IPS DF 6.9 (cell line): ENCODE results near the gene RGP1.

Experiments
- DNase-seq: peaks from one replicate; pipeline ENCODE4 v3.0.0-alpha.2; 2013; ENCODE audit warnings: low read depth, low spot score
- H3K27ac ChIP-seq: one replicate; pipeline ENCODE4 v1.5.1; 2013; ENCODE audit warnings: low read length, control low read depth
- H3K27me3 ChIP-seq: 2 replicates; pipeline ENCODE4 v1.6.1; 2013; ENCODE audit warnings: mild to moderate bottlenecking, low read length; ENCODE audit not compliant: control insufficient read depth, insufficient read depth
- H3K36me3 ChIP-seq: 2 replicates; pipeline ENCODE4 v1.6.1; 2013; ENCODE audit warnings: low read length; ENCODE audit not compliant: control insufficient read depth, insufficient read depth
- H3K4me1 ChIP-seq: 2 replicates; pipeline ENCODE4 v1.6.1; 2013; ENCODE audit warnings: low read length; ENCODE audit not compliant: control insufficient read depth, insufficient read depth
- H3K4me3 ChIP-seq: 2 replicates; pipeline ENCODE4 v1.5.1; 2013; ENCODE audit warnings: mild to moderate bottlenecking, low read length
- H3K9me3 ChIP-seq: 2 replicates; pipeline ENCODE4 v1.6.1; 2013; ENCODE audit warnings: low read length, inconsistent platforms; ENCODE audit not compliant: control insufficient read depth, insufficient read depth
- WGBS: extraction: QIAGEN DNeasy Blood & Tissue Kit; methylation state at CpG from one replicate; pipeline ENCODE4 v1.1.7; 2013; ENCODE audit warnings: mixed read lengths, missing lambda C conversion rate; ENCODE audit not compliant: insufficient read length, insufficient coverage; 5-methylcytosine and 5-hydroxymethylcytosine counted together

The RGP1 gene

DNA sequence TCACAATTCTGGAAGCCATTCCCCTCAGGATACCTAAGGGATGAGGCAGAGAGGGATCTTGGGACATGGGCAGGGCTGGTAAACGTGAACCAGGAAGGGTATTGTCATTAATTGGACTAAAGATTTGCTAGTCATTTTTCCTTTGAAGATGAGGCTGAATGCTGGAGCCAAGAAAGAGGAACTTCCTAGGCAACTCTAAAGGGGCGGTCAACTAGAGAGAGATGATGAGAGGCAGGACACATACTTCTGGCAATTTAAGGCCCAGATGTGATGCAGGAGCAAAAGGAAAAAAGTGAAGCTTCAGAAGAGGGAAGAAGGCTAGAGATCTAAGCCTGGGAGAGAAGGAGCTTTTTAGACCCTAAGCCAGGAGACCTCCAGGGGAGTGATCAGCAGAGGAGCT is 5.6 kb upstream of the RGP1 start:
- Histone ChIP-seq H3K9me3 (no peaks in the 10 kb centered on the region), H3K27me3 (no peaks in the 10 kb centered on the region), H3K27ac (no peak overlapping the region), H3K4me1 (no peaks in the 10 kb centered on the region), H3K4me3 (no peak overlapping the region), H3K36me3 (peaks cover 52% of the 10 kb centered on the region)
- no peak for DNase-seq
- no CpG with 5 or more reads among the region's 2 CpGs for WGBS

DNA sequence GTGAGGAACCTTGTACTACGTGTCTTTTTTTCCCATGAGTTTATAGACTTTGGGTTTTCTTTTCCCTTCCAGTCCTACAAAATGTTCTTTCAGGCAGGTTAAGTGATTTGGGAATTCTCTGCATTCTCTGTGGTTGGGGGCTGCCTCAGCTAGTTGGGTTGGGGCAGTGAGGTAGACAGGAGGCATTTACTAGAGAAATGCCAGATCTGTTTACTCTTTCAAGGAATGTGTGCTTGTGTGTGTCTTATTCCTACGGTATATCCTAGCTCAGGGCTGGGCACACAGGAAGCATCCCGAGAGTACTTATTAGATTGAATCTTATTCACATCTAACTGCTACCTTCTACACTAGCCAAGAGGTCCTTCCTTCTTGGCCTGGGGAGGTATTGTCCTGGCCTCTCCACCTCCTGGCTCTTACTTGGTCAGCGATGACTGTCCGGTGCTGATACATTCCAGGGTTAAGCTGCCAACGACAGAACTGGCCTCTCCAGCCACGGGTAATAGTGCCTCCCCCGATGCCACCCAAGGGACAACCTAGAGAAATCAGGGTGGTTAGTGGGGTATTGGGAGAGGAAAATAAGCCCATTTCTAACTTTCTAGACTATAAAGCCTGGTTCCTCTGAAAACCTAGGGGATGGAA is 5.1 kb upstream of the RGP1 start:
- no peak overlapping the region for H3K27ac ChIP-seq
- WGBS = no CpG with 5 or more reads among the region's 8 CpGs
- H3K36me3 ChIP-seq = peaks cover 47% of the 10 kb centered on the region
- no peaks in the 10 kb centered on the region for H3K9me3 ChIP-seq
- no peaks in the 10 kb centered on the region for H3K4me1 ChIP-seq
- DNase-seq = no peak
- no peak overlapping the region for H3K4me3 ChIP-seq
- H3K27me3 ChIP-seq = no peaks in the 10 kb centered on the region

DNA sequence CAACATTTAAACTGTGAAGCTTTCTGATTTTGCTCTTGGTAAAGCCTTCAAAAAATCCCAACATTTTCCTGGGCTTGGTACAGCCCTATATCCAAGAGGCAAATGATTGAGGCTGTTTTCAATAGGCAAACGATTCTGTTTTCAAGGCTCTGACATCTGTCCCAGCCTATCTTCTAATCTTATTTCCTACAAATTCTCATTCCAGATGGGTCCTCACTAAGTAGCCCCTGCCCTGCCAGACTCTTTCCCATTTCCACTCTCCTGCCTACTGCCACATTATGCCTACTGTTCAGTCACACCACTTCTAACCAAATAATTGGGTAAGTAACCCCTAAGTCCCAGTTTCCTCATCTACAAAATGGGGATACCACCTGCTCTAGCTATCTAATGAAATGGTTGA is 3.5 kb upstream of the RGP1 start:
- H3K27me3 ChIP-seq = no peaks in the 10 kb centered on the region
- H3K36me3 ChIP-seq = peaks cover 32% of the 10 kb centered on the region; the same call in 1 of the 2 replicates
- no CpG with 5 or more reads among the region's 1 CpG for WGBS
- no peaks in the 10 kb centered on the region; the same call in 1 of the 2 replicates for H3K4me1 ChIP-seq
- DNase-seq = no peak
- H3K9me3 ChIP-seq = no peaks in the 10 kb centered on the region
- no peak overlapping the region for H3K4me3 ChIP-seq
- H3K27ac ChIP-seq = no peak overlapping the region

DNA sequence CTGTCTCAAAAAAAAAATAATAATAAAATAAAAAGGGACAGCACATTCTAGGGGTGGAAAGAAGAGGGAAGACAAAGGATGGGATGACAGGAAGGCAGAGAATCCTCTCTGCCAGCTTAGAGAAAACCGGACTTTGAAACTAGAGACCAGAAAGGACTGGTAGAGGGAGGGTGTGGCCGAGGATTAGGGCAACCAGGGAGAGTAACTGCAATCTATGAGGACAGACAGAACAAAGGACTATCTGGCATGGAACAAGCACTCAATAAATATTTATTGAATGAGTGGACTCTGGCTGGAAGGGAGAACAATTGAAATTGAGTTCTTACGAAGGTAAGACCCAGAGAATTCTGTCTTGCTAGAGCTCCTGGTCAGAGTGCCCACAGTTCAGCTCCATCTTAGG is 2.5 kb upstream of the RGP1 start:
- whole genome bisulfite sequencing = no CpG with 5 or more reads among the region's 3 CpGs

DNA sequence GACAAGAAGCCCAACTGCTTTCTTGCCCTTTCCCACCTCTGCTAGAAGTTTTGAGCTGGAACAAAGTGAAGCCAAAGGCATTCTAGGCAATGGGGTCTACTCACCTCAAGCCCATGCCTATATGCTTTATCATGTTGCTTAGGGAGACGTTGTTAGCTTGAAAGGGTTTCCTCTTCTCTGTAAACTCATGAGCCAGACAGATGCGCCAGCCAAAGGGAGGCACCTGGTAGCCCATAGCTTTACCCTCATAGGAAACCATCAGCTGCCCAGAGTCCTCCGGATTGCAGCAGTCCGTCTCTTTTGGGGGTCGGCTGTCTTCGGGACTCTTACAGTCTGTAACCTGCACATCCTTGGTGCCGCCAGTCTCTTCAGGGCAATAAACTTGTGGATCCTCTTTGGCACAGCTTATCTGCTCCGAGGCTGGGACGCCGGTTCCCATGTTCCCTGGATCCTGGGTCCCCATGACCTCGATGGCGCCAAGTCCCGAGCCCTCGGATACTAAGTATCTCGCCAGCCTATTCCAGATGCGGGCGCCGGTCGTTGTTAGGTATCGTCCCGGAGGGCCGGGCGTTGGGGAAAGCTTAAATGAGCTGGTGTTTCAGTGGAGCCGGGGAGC is 737 bp upstream of the RGP1 start:
- no peak for DNase-seq
- no CpG with 5 or more reads among the region's 24 CpGs for WGBS
- no peaks in the 10 kb centered on the region for H3K27me3 ChIP-seq
- peak overlapping the region; percentile 94 for H3K4me3 ChIP-seq
- no peaks in the 10 kb centered on the region for H3K9me3 ChIP-seq
- no peaks in the 10 kb centered on the region; the same call in 1 of the 2 replicates for H3K4me1 ChIP-seq
- no peak overlapping the region for H3K27ac ChIP-seq
- H3K36me3 ChIP-seq = peaks cover 17% of the 10 kb centered on the region

More for the DNA sequence above, 2.5 kb upstream of the RGP1 start:
- H3K27me3 ChIP-seq = no peaks in the 10 kb centered on the region
- no peaks in the 10 kb centered on the region for H3K9me3 ChIP-seq
- peaks cover 27% of the 10 kb centered on the region; the same call in 1 of the 2 replicates for H3K36me3 ChIP-seq
- H3K4me1 ChIP-seq = no peaks in the 10 kb centered on the region; the same call in 1 of the 2 replicates
- no peak overlapping the region for H3K4me3 ChIP-seq
- H3K27ac ChIP-seq = no peak overlapping the region
- no peak for DNase-seq

DNA sequence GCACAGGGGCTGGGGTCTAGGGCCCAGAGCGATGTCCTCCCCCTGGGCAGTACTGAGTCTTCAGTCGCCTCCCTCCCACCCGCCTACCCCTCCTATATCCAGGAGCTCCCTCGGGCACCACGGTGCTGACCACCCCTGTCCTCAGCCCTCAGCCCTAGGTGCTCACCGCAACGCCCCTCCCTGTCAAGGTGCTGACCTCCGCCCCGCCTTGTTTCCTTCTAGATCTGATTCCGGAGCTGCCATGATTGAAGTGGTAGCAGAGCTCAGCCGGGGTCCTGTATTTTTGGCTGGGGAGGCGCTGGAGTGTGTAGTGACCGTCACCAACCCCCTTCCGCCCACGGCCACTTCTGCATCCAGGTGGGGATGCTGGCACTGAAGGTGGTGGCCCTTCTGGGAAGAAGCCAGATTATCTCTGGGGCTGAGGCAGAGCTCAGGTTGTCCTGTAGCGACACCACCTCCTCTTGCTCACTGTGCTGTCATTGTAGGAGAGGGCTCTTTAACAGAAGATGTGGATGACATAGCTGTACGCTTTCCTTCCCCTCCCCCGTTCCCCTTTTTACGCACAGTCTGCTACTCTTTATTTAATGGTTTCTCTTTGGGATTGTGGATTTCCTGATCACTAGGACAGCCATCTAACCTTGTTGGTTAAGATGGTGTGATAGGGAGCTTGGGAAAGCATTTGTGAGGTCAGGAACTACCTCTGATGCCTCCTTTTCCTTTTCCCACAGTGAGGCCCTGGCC is 598 bp downstream of the RGP1 start:
- no CpG with 5 or more reads among the region's 19 CpGs for WGBS
- Histone ChIP-seq H3K4me3 (peak overlapping the region; percentile 94), H3K4me1 (no peaks in the 10 kb centered on the region; the same call in 1 of the 2 replicates), H3K27ac (no peak overlapping the region), H3K9me3 (no peaks in the 10 kb centered on the region), H3K27me3 (no peaks in the 10 kb centered on the region), H3K36me3 (peaks cover 4% of the 10 kb centered on the region)
- DNase-seq = no peak

DNA sequence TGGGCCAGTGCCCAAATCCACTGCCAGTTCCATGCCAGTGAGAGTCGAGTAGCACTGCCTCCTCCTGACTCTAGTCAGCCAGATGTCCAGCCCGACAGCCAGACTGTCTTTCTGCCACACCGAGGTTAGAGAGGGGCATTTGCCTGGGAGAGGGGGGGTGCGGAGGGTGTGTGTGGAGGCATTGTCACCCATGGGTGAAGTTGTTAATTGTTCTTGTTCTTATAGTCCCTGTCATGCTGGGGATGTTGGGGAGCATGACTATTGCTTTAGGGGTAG is 1.1 kb downstream of the RGP1 start:
- DNase-seq = no peak
- Histone ChIP-seq H3K27ac (no peak overlapping the region), H3K4me1 (no peaks in the 10 kb centered on the region; the same call in 1 of the 2 replicates), H3K4me3 (no peak overlapping the region), H3K27me3 (no peaks in the 10 kb centered on the region), H3K36me3 (peaks cover 3% of the 10 kb centered on the region), H3K9me3 (no peaks in the 10 kb centered on the region)
- no CpG with 5 or more reads among the region's 4 CpGs for WGBS

DNA sequence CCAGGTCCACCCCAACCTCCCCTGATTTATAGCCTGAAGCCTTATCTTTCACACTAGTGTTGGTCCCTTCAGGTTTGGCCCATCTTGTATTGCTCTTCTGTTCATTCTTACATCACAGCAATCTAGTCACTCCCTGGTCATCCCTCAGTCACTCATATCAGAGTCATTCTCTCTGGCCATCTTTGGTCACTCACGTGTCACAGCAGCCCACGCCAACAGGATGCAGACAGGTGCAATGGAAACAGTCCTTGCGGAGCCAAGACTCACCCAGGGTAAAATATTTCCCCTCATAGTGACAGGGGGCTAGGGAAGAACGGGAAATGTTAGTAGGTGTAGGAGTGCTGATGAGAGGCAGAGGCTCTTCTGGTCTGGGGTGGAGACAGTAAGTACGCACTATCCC is 4.4 kb downstream of the RGP1 start:
- WGBS = no CpG with 5 or more reads among the region's 5 CpGs
- H3K4me1 ChIP-seq = no peaks in the 10 kb centered on the region; the same call in 1 of the 2 replicates

DNA sequence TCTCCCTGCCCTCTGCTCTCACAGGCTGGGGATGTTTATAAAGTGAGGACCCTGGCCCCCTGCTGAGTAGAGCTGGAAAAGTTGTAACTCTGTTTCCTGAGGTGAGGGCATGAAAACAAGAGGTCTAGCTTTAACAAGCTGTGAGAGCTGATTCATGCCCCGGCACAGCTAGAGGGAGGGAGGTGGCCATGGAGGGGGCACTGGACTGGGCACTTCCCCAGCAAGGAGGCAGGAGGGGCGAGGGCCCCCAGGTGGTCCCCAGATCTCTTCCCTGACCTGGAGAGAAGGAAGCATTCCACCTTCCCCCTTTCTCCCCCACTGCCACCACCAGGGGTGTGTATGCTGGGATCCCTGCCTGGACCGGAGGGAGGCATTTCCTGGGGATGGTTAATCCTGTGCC is 5.2 kb downstream of the RGP1 start, which contains the start of gene MSMP:
Gene MSMP, minus strand, starts transcription at position 13 of the 400 bp plus-strand sequence. CDS start 147 bp downstream, outside the sequence.
- WGBS = no CpG with 5 or more reads among the region's 3 CpGs
- Histone ChIP-seq H3K27me3 (no peaks in the 10 kb centered on the region), H3K4me3 (no peak within 1 kb of the TSS), H3K36me3 (peaks cover 3% of the 10 kb centered on the region), H3K4me1 (no peaks in the 10 kb centered on the region; the same call in 1 of the 2 replicates), H3K27ac (no peak within 1 kb of the TSS), H3K9me3 (no peaks in the 10 kb centered on the region)
- DNase-seq = no peak

More for the DNA sequence above, 4.4 kb downstream of the RGP1 start:
- peaks cover 3% of the 10 kb centered on the region for H3K36me3 ChIP-seq
- H3K27ac ChIP-seq = no peak overlapping the region
- DNase-seq = no peak
- no peaks in the 10 kb centered on the region for H3K9me3 ChIP-seq
- H3K27me3 ChIP-seq = no peaks in the 10 kb centered on the region
- no peak overlapping the region for H3K4me3 ChIP-seq

DNA sequence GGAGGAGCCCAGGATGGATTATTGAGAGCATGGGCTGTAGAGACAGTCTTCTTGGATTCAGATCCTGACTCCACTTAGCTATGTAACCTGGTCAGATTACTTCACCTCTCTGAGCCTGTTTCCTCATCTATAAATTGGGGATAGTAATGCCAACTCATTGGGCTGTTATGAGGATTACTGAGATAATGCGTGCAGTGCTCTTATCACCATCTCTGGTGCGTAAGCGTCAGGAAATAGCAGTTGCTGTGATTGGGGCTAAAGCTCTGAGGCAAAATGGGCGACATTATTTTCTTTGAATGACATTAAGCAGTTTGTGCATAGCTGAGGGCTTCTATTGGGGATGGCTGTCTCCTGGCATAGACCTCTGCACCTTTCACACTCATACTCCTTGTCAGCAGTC is 6.0 kb downstream of the RGP1 start:
- no peaks in the 10 kb centered on the region for H3K9me3 ChIP-seq
- no peaks in the 10 kb centered on the region; the same call in 1 of the 2 replicates for H3K4me1 ChIP-seq
- peaks cover 3% of the 10 kb centered on the region for H3K36me3 ChIP-seq
- no peaks in the 10 kb centered on the region for H3K27me3 ChIP-seq
- no peak overlapping the region for H3K27ac ChIP-seq
- DNase-seq = no peak
- WGBS = no CpG with 5 or more reads among the region's 4 CpGs
- no peak overlapping the region for H3K4me3 ChIP-seq
